Uterus (tissue), 2 donors: ENCODE results near the gene OR51A7.

Source experiments
- POLR2A ChIP-seq, 2 donors: fragments of 450-650 bp; IDR thresholded peaks; one replicate each; pipeline ENCODE4 v1.6.1; 2016; ENCODE audit warnings: antibody characterized with exemption in 2 of 2, mild to moderate bottlenecking in 1 of 2, moderate library complexity in 1 of 2
- TF ChIP-seq, protein P1 (sequence below), 4 experiments: fragments of 200-600 bp in 2 of 4; fragments of 450-650 bp in 2 of 4; sonication (generic) in 2 of 4; IDR thresholded peaks; one replicate each; pipeline ENCODE4 v1.5.1; 2016 to 2019; ENCODE audit warnings: antibody characterized with exemption in 4 of 4, mild to moderate bottlenecking in 2 of 4, moderate library complexity in 1 of 4

DNA sequence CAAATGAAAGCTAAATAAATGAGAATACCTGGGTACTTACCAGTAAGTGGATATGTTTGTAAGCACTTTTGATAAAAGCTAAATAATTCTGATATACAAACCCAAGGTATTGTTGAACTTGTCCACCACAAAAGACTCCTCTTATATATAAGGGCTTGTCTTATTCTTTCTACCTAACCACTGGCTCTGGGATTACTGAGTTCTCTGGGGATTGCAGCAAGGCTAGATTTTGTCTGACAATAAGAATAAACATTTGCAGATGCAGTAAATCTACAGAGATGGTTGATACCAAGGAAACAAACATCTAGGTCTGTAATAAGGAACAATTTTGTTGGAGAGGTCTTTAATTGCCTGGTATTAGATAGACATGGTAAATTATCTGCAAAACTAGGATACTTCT is 43.9 kb downstream of the OR51A7 start, which contains the start of gene OR51A4:
- TF ChIP-seq, protein P1, sequence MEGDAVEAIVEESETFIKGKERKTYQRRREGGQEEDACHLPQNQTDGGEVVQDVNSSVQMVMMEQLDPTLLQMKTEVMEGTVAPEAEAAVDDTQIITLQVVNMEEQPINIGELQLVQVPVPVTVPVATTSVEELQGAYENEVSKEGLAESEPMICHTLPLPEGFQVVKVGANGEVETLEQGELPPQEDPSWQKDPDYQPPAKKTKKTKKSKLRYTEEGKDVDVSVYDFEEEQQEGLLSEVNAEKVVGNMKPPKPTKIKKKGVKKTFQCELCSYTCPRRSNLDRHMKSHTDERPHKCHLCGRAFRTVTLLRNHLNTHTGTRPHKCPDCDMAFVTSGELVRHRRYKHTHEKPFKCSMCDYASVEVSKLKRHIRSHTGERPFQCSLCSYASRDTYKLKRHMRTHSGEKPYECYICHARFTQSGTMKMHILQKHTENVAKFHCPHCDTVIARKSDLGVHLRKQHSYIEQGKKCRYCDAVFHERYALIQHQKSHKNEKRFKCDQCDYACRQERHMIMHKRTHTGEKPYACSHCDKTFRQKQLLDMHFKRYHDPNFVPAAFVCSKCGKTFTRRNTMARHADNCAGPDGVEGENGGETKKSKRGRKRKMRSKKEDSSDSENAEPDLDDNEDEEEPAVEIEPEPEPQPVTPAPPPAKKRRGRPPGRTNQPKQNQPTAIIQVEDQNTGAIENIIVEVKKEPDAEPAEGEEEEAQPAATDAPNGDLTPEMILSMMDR (IDR thresholded peaks at IDR 0.05), result no peak
- no peak for TF ChIP-seq POLR2A (IDR thresholded peaks at IDR 0.05)
